SK-N-MC (cell line): ENCODE results near the gene ABHD1.

Source experiments
- EZH2 ChIP-seq: fragments of 200-600 bp; sonication (generic); IDR thresholded peaks from one replicate; pipeline ENCODE4 v1.6.1; 2017; ENCODE audit warnings: antibody characterized with exemption
- FOXP2 ChIP-seq: optimal IDR thresholded peaks from 2 replicates; pipeline ENCODE3; 2011; ENCODE audit warnings: mild to moderate bottlenecking, moderate library complexity; ENCODE audit not compliant: insufficient read depth; ENCODE audit errors: extremely low read length, control extremely low read depth
- POLR2AphosphoS5 ChIP-seq: IDR thresholded peaks from 2 replicates; pipeline ENCODE4 v1.6.1; 2012; ENCODE audit warnings: mild to moderate bottlenecking, low read depth, low read length, borderline replicate concordance

- no peak for TF ChIP-seq EZH2
- TF ChIP-seq POLR2AphosphoS5: no peak
- no peak for TF ChIP-seq FOXP2
Observed at GRCh38 chr2:27158468-27158867, 34.9 kb downstream of the ABHD1 start.
